ENCODE results near the gene BRF1. TPM values are rescaled to one million over a fixed set of nuclear protein-coding genes. Genes with fewer than 3 reads are reported as not detected.

BRF1 gene
- total RNA-seq, 1 experiment from 2014 or later = 41.2 TPM

- BruUV-seq (replicated peaks) = no TSS peak
- no peaks in the 10 kb centered on the region for H3K4me1 ChIP-seq (ENCODE audit: control insufficient read depth in 1 of 2, insufficient read depth in 2 of 2, low read length in 2 of 2)
- H2AFZ ChIP-seq (ENCODE audit: low read depth, low read length, poor library complexity, severe bottlenecking) = no peak overlapping the region
- no peak overlapping the region for H3K27ac ChIP-seq (ENCODE audit: low read depth, low read length)
- H3K4me2 ChIP-seq (ENCODE audit: low read length) = no peak overlapping the region
- H4K20me1 ChIP-seq (ENCODE audit: insufficient read depth) = no peaks in the 10 kb centered on the region
- POLR2A ChIA-PET = no interaction called here
- H3K9me2 ChIP-seq (ENCODE audit: insufficient read depth) = no peaks in the 10 kb centered on the region
- H3K4me3 ChIP-seq (replicated peaks in 1 of 2; ENCODE audit: low read depth in 1 of 2, low read length in 2 of 2) = no peak overlapping the region
- ATAC-seq = no peak
- H3K9me3 ChIP-seq (ENCODE audit: control insufficient read depth in 1 of 2, insufficient read depth in 1 of 2, low read depth in 1 of 2, low read length in 2 of 2) = no peaks in the 10 kb centered on the region
- no peak for TF ChIP-seq YY1 (IDR thresholded peaks at IDR 0.05; ENCODE audit: extremely low read depth, insufficient replicate concordance, low read depth, low read length)
- TF ChIP-seq SIN3A (IDR thresholded peaks at IDR 0.05; ENCODE audit: low read depth) = no peak
- TF ChIP-seq SRF (IDR thresholded peaks at IDR 0.05; ENCODE audit: low read depth) = no peak
- no peak for TF ChIP-seq JUND (IDR thresholded peaks at IDR 0.05)
- no peak for TF ChIP-seq FOSL1 (IDR thresholded peaks at IDR 0.05; ENCODE audit: low read depth)
- TF ChIP-seq, protein P1, sequence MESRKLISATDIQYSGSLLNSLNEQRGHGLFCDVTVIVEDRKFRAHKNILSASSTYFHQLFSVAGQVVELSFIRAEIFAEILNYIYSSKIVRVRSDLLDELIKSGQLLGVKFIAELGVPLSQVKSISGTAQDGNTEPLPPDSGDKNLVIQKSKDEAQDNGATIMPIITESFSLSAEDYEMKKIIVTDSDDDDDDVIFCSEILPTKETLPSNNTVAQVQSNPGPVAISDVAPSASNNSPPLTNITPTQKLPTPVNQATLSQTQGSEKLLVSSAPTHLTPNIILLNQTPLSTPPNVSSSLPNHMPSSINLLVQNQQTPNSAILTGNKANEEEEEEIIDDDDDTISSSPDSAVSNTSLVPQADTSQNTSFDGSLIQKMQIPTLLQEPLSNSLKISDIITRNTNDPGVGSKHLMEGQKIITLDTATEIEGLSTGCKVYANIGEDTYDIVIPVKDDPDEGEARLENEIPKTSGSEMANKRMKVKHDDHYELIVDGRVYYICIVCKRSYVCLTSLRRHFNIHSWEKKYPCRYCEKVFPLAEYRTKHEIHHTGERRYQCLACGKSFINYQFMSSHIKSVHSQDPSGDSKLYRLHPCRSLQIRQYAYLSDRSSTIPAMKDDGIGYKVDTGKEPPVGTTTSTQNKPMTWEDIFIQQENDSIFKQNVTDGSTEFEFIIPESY (IDR thresholded peaks at IDR 0.05; ENCODE audit: extremely low read depth, insufficient replicate concordance, low read length) = no peak
- TF ChIP-seq EZH2phosphoT487 (IDR thresholded peaks at IDR 0.05; ENCODE audit: borderline replicate concordance) = no peak
- no peak for TF ChIP-seq POLR2A (IDR thresholded peaks at IDR 0.05; ENCODE audit: borderline replicate concordance, extremely low read depth, insufficient read depth, insufficient read length)
- no peak for TF ChIP-seq CEBPB (IDR thresholded peaks at IDR 0.05; ENCODE audit: low read depth)
- no peak for TF ChIP-seq EGR1 (IDR thresholded peaks at IDR 0.05; ENCODE audit: low read depth)
- TF ChIP-seq CBX3 (IDR thresholded peaks at IDR 0.05; ENCODE audit: low read depth) = no peak
- no peak for TF ChIP-seq SP1 (IDR thresholded peaks at IDR 0.05; ENCODE audit: low read depth)
- no peak for TF ChIP-seq ZNF274 (IDR thresholded peaks at IDR 0.05; ENCODE audit: low read depth, low read length)
- TF ChIP-seq, protein P2, sequence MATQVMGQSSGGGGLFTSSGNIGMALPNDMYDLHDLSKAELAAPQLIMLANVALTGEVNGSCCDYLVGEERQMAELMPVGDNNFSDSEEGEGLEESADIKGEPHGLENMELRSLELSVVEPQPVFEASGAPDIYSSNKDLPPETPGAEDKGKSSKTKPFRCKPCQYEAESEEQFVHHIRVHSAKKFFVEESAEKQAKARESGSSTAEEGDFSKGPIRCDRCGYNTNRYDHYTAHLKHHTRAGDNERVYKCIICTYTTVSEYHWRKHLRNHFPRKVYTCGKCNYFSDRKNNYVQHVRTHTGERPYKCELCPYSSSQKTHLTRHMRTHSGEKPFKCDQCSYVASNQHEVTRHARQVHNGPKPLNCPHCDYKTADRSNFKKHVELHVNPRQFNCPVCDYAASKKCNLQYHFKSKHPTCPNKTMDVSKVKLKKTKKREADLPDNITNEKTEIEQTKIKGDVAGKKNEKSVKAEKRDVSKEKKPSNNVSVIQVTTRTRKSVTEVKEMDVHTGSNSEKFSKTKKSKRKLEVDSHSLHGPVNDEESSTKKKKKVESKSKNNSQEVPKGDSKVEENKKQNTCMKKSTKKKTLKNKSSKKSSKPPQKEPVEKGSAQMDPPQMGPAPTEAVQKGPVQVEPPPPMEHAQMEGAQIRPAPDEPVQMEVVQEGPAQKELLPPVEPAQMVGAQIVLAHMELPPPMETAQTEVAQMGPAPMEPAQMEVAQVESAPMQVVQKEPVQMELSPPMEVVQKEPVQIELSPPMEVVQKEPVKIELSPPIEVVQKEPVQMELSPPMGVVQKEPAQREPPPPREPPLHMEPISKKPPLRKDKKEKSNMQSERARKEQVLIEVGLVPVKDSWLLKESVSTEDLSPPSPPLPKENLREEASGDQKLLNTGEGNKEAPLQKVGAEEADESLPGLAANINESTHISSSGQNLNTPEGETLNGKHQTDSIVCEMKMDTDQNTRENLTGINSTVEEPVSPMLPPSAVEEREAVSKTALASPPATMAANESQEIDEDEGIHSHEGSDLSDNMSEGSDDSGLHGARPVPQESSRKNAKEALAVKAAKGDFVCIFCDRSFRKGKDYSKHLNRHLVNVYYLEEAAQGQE (IDR thresholded peaks at IDR 0.05; ENCODE audit: low read depth) = no peak
- TF ChIP-seq, protein P3, sequence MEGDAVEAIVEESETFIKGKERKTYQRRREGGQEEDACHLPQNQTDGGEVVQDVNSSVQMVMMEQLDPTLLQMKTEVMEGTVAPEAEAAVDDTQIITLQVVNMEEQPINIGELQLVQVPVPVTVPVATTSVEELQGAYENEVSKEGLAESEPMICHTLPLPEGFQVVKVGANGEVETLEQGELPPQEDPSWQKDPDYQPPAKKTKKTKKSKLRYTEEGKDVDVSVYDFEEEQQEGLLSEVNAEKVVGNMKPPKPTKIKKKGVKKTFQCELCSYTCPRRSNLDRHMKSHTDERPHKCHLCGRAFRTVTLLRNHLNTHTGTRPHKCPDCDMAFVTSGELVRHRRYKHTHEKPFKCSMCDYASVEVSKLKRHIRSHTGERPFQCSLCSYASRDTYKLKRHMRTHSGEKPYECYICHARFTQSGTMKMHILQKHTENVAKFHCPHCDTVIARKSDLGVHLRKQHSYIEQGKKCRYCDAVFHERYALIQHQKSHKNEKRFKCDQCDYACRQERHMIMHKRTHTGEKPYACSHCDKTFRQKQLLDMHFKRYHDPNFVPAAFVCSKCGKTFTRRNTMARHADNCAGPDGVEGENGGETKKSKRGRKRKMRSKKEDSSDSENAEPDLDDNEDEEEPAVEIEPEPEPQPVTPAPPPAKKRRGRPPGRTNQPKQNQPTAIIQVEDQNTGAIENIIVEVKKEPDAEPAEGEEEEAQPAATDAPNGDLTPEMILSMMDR (IDR thresholded peaks at IDR 0.05 in 2 of 3, conservative IDR thresholded peaks at IDR 0.05 in 1 of 3; ENCODE audit: borderline replicate concordance in 1 of 3, insufficient read depth in 1 of 3, low read depth in 2 of 3, low read length in 2 of 3) = no peak
- no peak for TF ChIP-seq ZFX (IDR thresholded peaks at IDR 0.05)
- no peak for TF ChIP-seq MAX (IDR thresholded peaks at IDR 0.05)
- no peak for TF ChIP-seq EZH2 (IDR thresholded peaks at IDR 0.05)
- no peak for TF ChIP-seq TCF7L2 (IDR thresholded peaks at IDR 0.05; ENCODE audit: borderline replicate concordance, extremely low read depth, insufficient read depth, insufficient read length)
- no peaks in the 10 kb centered on the region for H3K27me3 ChIP-seq (ENCODE audit: insufficient read depth, low read length)
- intact Hi-C loops (cut with micrococcal nuclease) = no loop called here
- no peaks in the 10 kb centered on the region for H3K36me3 ChIP-seq (ENCODE audit: control insufficient read depth in 1 of 2, insufficient read depth in 2 of 2, low read length in 2 of 2)
- CTCF ChIA-PET = no interaction called here
- RAD21 ChIA-PET (ENCODE audit: low non-redundant PET in 1 of 2, low total read pairs in 2 of 2, uncharacterized antibody in 2 of 2, unreplicated experiment in 2 of 2) = no interaction called here
- H3K9ac ChIP-seq (ENCODE audit: low read length) = no peak overlapping the region
- peaks cover 23% of the 10 kb centered on the region; the same call in 1 of the 2 replicates for H3K79me2 ChIP-seq (ENCODE audit: insufficient read depth, low read length)
- DNase-seq (ENCODE audit: low read depth, low spot score) = no peak
Observed at GRCh38 chr14:105337433-105337832, 36.6 kb upstream of the BRF1 start.

All from HCT116 (cell line).